H1 (cell line): ENCODE measurements around the gene VPS54. TPM values are rescaled to one million over a fixed set of nuclear protein-coding genes. Genes with fewer than 3 reads are reported as not detected.

ENCODE experiments used
- CTCF ChIA-PET: fragments of 300-600 bp; sonication (Branson Sonifier 250); formaldehyde crosslinking; loops from one replicate; lab custom pipeline; 2021; ENCODE audit not compliant: partially characterized antibody; lab: Charles Lee
- POLR2A ChIA-PET: fragments of 300-600 bp; sonication (Branson Sonifier 250); formaldehyde crosslinking; loops from one replicate; lab custom pipeline; 2021; ENCODE audit warnings: inconsistent platforms; ENCODE audit not compliant: partially characterized antibody; lab: Charles Lee
- DNase-seq, 2 experiments: peaks; one replicate each; pipeline versions ENCODE4 v3.0.0 to v3.0.0-alpha.2; 2010 to 2022; ENCODE audit warnings: low spot score in 2 of 2, low read depth in 1 of 2, mixed read lengths in 1 of 2
- FAIRE-seq: peaks from 2 replicates; lab custom pipeline; 2011; peaks lifted over from hg19 to GRCh38; lab: Jason Lieb, UNC
- H2AFZ ChIP-seq: 2 replicates; pipeline ENCODE4 v1.8.1; 2012; ENCODE audit warnings: low read length, inconsistent platforms
- H2AK5ac ChIP-seq: 2 replicates; pipeline ENCODE4 v1.6.1; 2013; ENCODE audit warnings: low read depth, low read length
- H2BK120ac ChIP-seq: replicated peaks from 2 replicates; pipeline ENCODE3; 2013; ENCODE audit warnings: low read depth, low read length, inconsistent platforms
- H2BK12ac ChIP-seq: 2 replicates; pipeline ENCODE4 v1.6.1; 2013; ENCODE audit warnings: low read depth, low read length
- H2BK15ac ChIP-seq: 2 replicates; pipeline ENCODE4 v1.6.1; 2013; ENCODE audit warnings: low read length
- H2BK20ac ChIP-seq: 2 replicates; pipeline ENCODE4 v1.6.1; 2013; ENCODE audit warnings: low read length
- H2BK5ac ChIP-seq: 2 replicates; pipeline ENCODE4 v1.6.1; 2013; ENCODE audit warnings: low read depth, low read length
- H3K14ac ChIP-seq: 2 replicates; pipeline ENCODE4 v1.6.1; 2013; ENCODE audit warnings: inconsistent platforms; ENCODE audit not compliant: insufficient read length
- H3K18ac ChIP-seq: 2 replicates; pipeline ENCODE4 v1.6.1; 2013; ENCODE audit warnings: low read length; ENCODE audit errors: extremely low read depth
- H3K23ac ChIP-seq: 2 replicates; pipeline ENCODE4 v1.6.1; 2013; ENCODE audit warnings: inconsistent platforms; ENCODE audit not compliant: insufficient read length
- H3K23me2 ChIP-seq: 2 replicates; pipeline ENCODE4 v1.6.1; 2013; ENCODE audit warnings: low read depth, low read length
- H3K27ac ChIP-seq: 2 replicates; pipeline ENCODE4 v1.6.1; 2011; ENCODE audit warnings: low read depth, low read length, inconsistent platforms
- H3K27me3 ChIP-seq, 4 experiments: replicated peaks in 1 of 4; 1 replicate in 1 of 4; 2 replicates in 3 of 4; pipeline versions ENCODE4 v1.6.1 to v1.8.1; 2011 to 2013; ENCODE audit warnings: low read length in 3 of 4, mild to moderate bottlenecking in 3 of 4, inconsistent platforms in 2 of 4, mixed read lengths in 2 of 4, moderate library complexity in 1 of 4; ENCODE audit not compliant: control insufficient read depth in 3 of 4, insufficient read depth in 3 of 4; ENCODE audit errors: extremely low read depth in 1 of 4
- H3K36me3 ChIP-seq, 4 experiments: 2 replicates each; pipeline versions ENCODE4 v1.6.1 to v1.8.1; 2011 to 2013; ENCODE audit warnings: mild to moderate bottlenecking in 4 of 4, low read length in 3 of 4, moderate library complexity in 2 of 4, control low read depth in 1 of 4, inconsistent platforms in 1 of 4; ENCODE audit not compliant: insufficient read depth in 4 of 4, control insufficient read depth in 2 of 4
- H3K4ac ChIP-seq: replicated peaks from 2 replicates; pipeline ENCODE3; 2013; ENCODE audit warnings: low read length, low read depth, mixed read lengths, inconsistent platforms; ENCODE audit not compliant: insufficient read length
- H3K4me1 ChIP-seq, 4 experiments: replicated peaks in 1 of 4; 1 replicate in 1 of 4; 2 replicates in 3 of 4; pipeline versions ENCODE4 v1.6.1 to v1.8.1; 2011 to 2013; ENCODE audit warnings: low read length in 3 of 4, inconsistent platforms in 2 of 4, mixed read lengths in 1 of 4; ENCODE audit not compliant: insufficient read depth in 4 of 4, control insufficient read depth in 3 of 4
- H3K4me2 ChIP-seq, 2 experiments: 2 replicates each; pipeline versions ENCODE4 v1.6.1 to v1.8.1; 2011 to 2013; ENCODE audit warnings: low read depth in 2 of 2, low read length in 2 of 2, control low read depth in 1 of 2, inconsistent platforms in 1 of 2, mild to moderate bottlenecking in 1 of 2; ENCODE audit not compliant: insufficient read depth in 1 of 2
- H3K4me3 ChIP-seq, 4 experiments: fragments of 200-600, 300-600 bp in 1 of 4; sonication (generic), shearing (Covaris generic), sonication (Bioruptor Twin) in 1 of 4; 2 replicates each; pipeline versions ENCODE4 v1.5.1 to v1.8.1; 2011 to 2016; ENCODE audit warnings: low read length in 4 of 4, low read depth in 3 of 4, control low read depth in 2 of 4, inconsistent platforms in 2 of 4, mild to moderate bottlenecking in 2 of 4, mixed read lengths in 1 of 4, moderate library complexity in 1 of 4; ENCODE audit not compliant: insufficient read depth in 2 of 4; ENCODE audit errors: extremely low read depth in 1 of 4
- H3K56ac ChIP-seq: replicated peaks from 2 replicates; pipeline ENCODE3; 2013; ENCODE audit warnings: low read depth, mild to moderate bottlenecking, mixed read lengths, low read length, inconsistent platforms; ENCODE audit not compliant: insufficient read length
- H3K79me1 ChIP-seq: 2 replicates; pipeline ENCODE4 v1.6.1; 2013; ENCODE audit warnings: low read depth, low read length, control low read depth
- H3K79me2 ChIP-seq, 2 experiments: 2 replicates each; pipeline versions ENCODE4 v1.6.1 to v1.8.1; 2012 to 2013; ENCODE audit warnings: low read length in 2 of 2, mild to moderate bottlenecking in 2 of 2, inconsistent platforms in 1 of 2; ENCODE audit not compliant: insufficient read depth in 2 of 2, control insufficient read depth in 1 of 2
- H3K9ac ChIP-seq, 4 experiments: replicated peaks in 1 of 4; 1 replicate in 1 of 4; 2 replicates in 3 of 4; pipeline versions ENCODE4 v1.6.1 to v1.8.1; 2011 to 2013; ENCODE audit warnings: low read depth in 3 of 4, low read length in 3 of 4, control low read depth in 2 of 4, mild to moderate bottlenecking in 2 of 4, moderate library complexity in 2 of 4, inconsistent platforms in 1 of 4; ENCODE audit errors: extremely low read depth in 1 of 4
- H3K9me3 ChIP-seq, 2 experiments: 2 replicates each; pipeline versions ENCODE4 v1.6.1 to v1.8.1; 2012 to 2013; ENCODE audit warnings: mild to moderate bottlenecking in 2 of 2, moderate library complexity in 2 of 2, control low read depth in 1 of 2, inconsistent platforms in 1 of 2, low read depth in 1 of 2, low read length in 1 of 2, mixed read lengths in 1 of 2; ENCODE audit not compliant: insufficient read depth in 2 of 2
- H4K20me1 ChIP-seq, 2 experiments: replicated peaks in 1 of 2; 2 replicates each; pipeline versions ENCODE3 to v1.8.1; 2011 to 2013; ENCODE audit warnings: inconsistent platforms in 2 of 2, low read length in 2 of 2, mild to moderate bottlenecking in 1 of 2; ENCODE audit not compliant: insufficient read depth in 2 of 2, control insufficient read depth in 1 of 2
- H4K5ac ChIP-seq: 2 replicates; pipeline ENCODE4 v1.6.1; 2013; ENCODE audit warnings: low read length, low read depth, mixed read lengths, inconsistent platforms; ENCODE audit not compliant: insufficient read length
- H4K8ac ChIP-seq: 2 replicates; pipeline ENCODE4 v1.8.0; 2013; ENCODE audit warnings: mild to moderate bottlenecking, moderate library complexity, low read length, inconsistent platforms; ENCODE audit not compliant: insufficient read depth; ENCODE audit errors: extremely low read depth
- H4K91ac ChIP-seq: replicated peaks from 2 replicates; pipeline ENCODE3; 2013; ENCODE audit warnings: low read length, mixed read lengths, inconsistent platforms; ENCODE audit not compliant: insufficient read length
- CHD1 ChIP-seq: IDR thresholded peaks from 2 replicates; pipeline ENCODE4 v1.6.1; 2012; ENCODE audit warnings: low read depth, low read length, improper control_type of control experiment
- CHD2 ChIP-seq: IDR thresholded peaks from 2 replicates; pipeline ENCODE4 v1.6.1; 2012; ENCODE audit warnings: low read length, improper control_type of control experiment
- E2F6 ChIP-seq: IDR thresholded peaks from 2 replicates; pipeline ENCODE4 v1.6.1; 2012; ENCODE audit warnings: inconsistent platforms
- EP300 ChIP-seq, 2 experiments: IDR thresholded peaks; 1 replicate in 1 of 2; 2 replicates in 1 of 2; pipeline ENCODE4 v1.6.1; 2011 to 2012; ENCODE audit warnings: low read depth in 2 of 2, low read length in 2 of 2, mild to moderate bottlenecking in 2 of 2, borderline replicate concordance in 1 of 2, inconsistent platforms in 1 of 2, moderate library complexity in 1 of 2
- FOSL1 ChIP-seq: IDR thresholded peaks from 2 replicates; pipeline ENCODE4 v1.6.1; 2011; ENCODE audit warnings: mild to moderate bottlenecking, low read depth, low read length, moderate library complexity; ENCODE audit not compliant: insufficient read depth
- GTF2F1 ChIP-seq: IDR thresholded peaks from 2 replicates; pipeline ENCODE4 v1.6.1; 2012; ENCODE audit warnings: low read depth, low read length, improper control_type of control experiment, borderline replicate concordance
- KDM4A ChIP-seq: IDR thresholded peaks from one replicate; pipeline ENCODE4 v1.7.1; 2012; ENCODE audit warnings: low read depth, mild to moderate bottlenecking, moderate library complexity, low read length, inconsistent platforms; ENCODE audit not compliant: severe bottlenecking
- NRF1 ChIP-seq: IDR thresholded peaks from 2 replicates; pipeline ENCODE4 v1.6.1; 2011; ENCODE audit warnings: mild to moderate bottlenecking, low read depth, low read length, improper control_type of control experiment
- RNF2 ChIP-seq: fragments of 200-900, 300-1000 bp; sonication (generic); IDR thresholded peaks from 2 replicates; pipeline ENCODE4 v1.7.1; 2016; ENCODE audit warnings: borderline replicate concordance, low read depth, mild to moderate bottlenecking, antibody characterized with exemption, low read length; ENCODE audit not compliant: poor library complexity, severe bottlenecking; ENCODE audit errors: missing control alignments
- polyA plus RNA-seq, 7 experiments: library from polyadenylated mRNA; depleted of rRNA in 3 of 7; stranded (reverse) in 5 of 7; unstranded in 2 of 7; fragments of >200 nt in 5 of 7; fragments of 200-250 nt in 2 of 7; gene quantifications; 1 replicate in 5 of 7; 2 replicates in 1 of 7; 4 replicates in 1 of 7; pipeline versions ENCODE4 v1.2.1 to v1.2.3, GENCODE V29; 2011 to 2013; ENCODE audit warnings: missing spikeins in 2 of 7, mixed read lengths in 2 of 7
- total RNA-seq: library from RNA; stranded (reverse); fragmentation: NEBNext Ultra II Directional; extraction: Animal tissue kit (Norgen Biotek cat#: 25700); gene quantifications from 2 replicates; pipeline ENCODE4 v1.2.1, GENCODE V29; 2021

Gene VPS54
- total and polyA plus RNA-seq, 2 of the 8 experiments (the other 6 are each of a cell fraction or from before 2014, with no cell fraction given), result 3.6 to 13.2 TPM

- H2AK5ac ChIP-seq, result no peak overlapping the region
- no peak overlapping the region for H3K9ac ChIP-seq
- no peak overlapping the region for H3K4me2 ChIP-seq
- POLR2A ChIA-PET, result interaction anchor here (1.2 kb wide), 1 partner anchor 21 kb away, joined by 3 read pairs; no protein-coding TSS in a partner anchor
- FAIRE-seq (no peak), DNase-seq (no peak)
- no peak overlapping the region for H2BK5ac ChIP-seq
- no peaks in the 10 kb centered on the region for H3K27me3 ChIP-seq
- no peak overlapping the region for H2BK12ac ChIP-seq
- H2BK20ac ChIP-seq, result no peak overlapping the region
- H3K14ac ChIP-seq, result no peak overlapping the region
- H3K9me3 ChIP-seq, result no peaks in the 10 kb centered on the region
- no peak overlapping the region for H4K91ac ChIP-seq
- no peak overlapping the region for H4K8ac ChIP-seq
- TF ChIP-seq EP300 (IDR thresholded peaks at IDR 0.05; ENCODE audit: borderline replicate concordance in 1 of 2, low read depth in 2 of 2, low read length in 2 of 2) (no peak), CHD2 (no peak), GTF2F1 (no peak), E2F6 (no peak), FOSL1 (no peak), KDM4A (no peak), NRF1 (no peak), CHD1 (no peak), RNF2 (no peak)
- no peak overlapping the region for H3K23ac ChIP-seq
- H2BK120ac ChIP-seq, result no peak overlapping the region
- no peak overlapping the region for H3K27ac ChIP-seq
- H3K4ac ChIP-seq, result no peak overlapping the region
- peaks cover 5% of the 10 kb centered on the region; the same call in 1 of the 2 replicates for H3K79me1 ChIP-seq
- H2AFZ ChIP-seq, result no peak overlapping the region
- H3K18ac ChIP-seq, result no peak overlapping the region
- H3K79me2 ChIP-seq, result peaks cover 0 to 12% of the 10 kb centered on the region in 2 experiments; a peak in 1 of 4 replicates
- H4K20me1 ChIP-seq, result no peaks in the 10 kb centered on the region
- CTCF ChIA-PET, result interaction anchor here (0.7 to 1.7 kb wide), 2 partner anchors 13 to 108 kb away, joined by 3 read pairs; no protein-coding TSS in a partner anchor
- no peak overlapping the region for H4K5ac ChIP-seq
- H2BK15ac ChIP-seq, result no peak overlapping the region
- 0 out of 7 replicates have a peak, but pooled peaks cover 0 to 2% (median 0%) of the 10 kb centered on the region in 4 experiments for H3K4me1 ChIP-seq
- no peak overlapping the region for H3K4me3 ChIP-seq
- H3K23me2 ChIP-seq, result no peaks in the 10 kb centered on the region
- H3K56ac ChIP-seq, result no peak overlapping the region
- H3K36me3 ChIP-seq, result no peaks in the 10 kb centered on the region; a peak in 2 of 8 replicates
Observed at GRCh38 chr2:64003239-64003638, 16.0 kb downstream of the VPS54 start.
